OCI-LY3 (cell line): ENCODE measurements around the gene TFAP2A.

Source experiments
- CTCF ChIP-seq: fragments of 200-600, 300-600 bp; sonication (generic); IDR thresholded peaks from 2 replicates; pipeline ENCODE4 v1.5.1; 2014; ENCODE audit warnings: antibody characterized with exemption, low read length, low read depth
- EZH2phosphoT487 ChIP-seq: fragments of 200-600 bp; shearing (Covaris generic); IDR thresholded peaks from 2 replicates; pipeline ENCODE4 v1.6.1; 2018; ENCODE audit warnings: antibody characterized with exemption, mixed run types, low read depth

GRCh38 chr6:10396785-10397184 is 18.1 kb downstream of the TFAP2A start:
- no peak for TF ChIP-seq CTCF
- TF ChIP-seq EZH2phosphoT487 = no peak
